ENCODE data around the gene TUBGCP2.
"Not testable (repeated sequence)": the region's sequence is repeated elsewhere in the genome, so short reads cannot be mapped to it uniquely, and the experiment has no call there.

TUBGCP2 gene

GRCh38 chr10:133277277-133277992 is 31.2 kb downstream of the TUBGCP2 start:
- no peak for DNase-seq

GRCh38 chr10:133276435-133277201 is 32.1 kb downstream of the TUBGCP2 start, which contains the start of gene ADAM8:
TSS of gene ADAM8 (minus strand) at chr10:133276868. CDS start at chr10:133276817, 51 bp downstream.
- peak; percentile 59 for DNase-seq

- DNase-seq: no peak
Observed at GRCh38 chr10:133276100-133276434, 32.6 kb downstream of the TUBGCP2 start.

GRCh38 chr10:133275684-133276092 is 33.0 kb downstream of the TUBGCP2 start:
- peak; percentile 48 for DNase-seq

GRCh38 chr10:133274751-133275683 is 33.7 kb downstream of the TUBGCP2 start:
- peak; percentile 71 for DNase-seq

- no peak for DNase-seq
Observed at GRCh38 chr10:133273534-133274143, 35.0 kb downstream of the TUBGCP2 start.

- DNase-seq: no peak
Observed at GRCh38 chr10:133272964-133273420, 35.7 kb downstream of the TUBGCP2 start.

GRCh38 chr10:133272301-133272963 is 36.2 kb downstream of the TUBGCP2 start:
- no peak for DNase-seq

GRCh38 chr10:133271521-133272300 is 37.0 kb downstream of the TUBGCP2 start:
- no peak for DNase-seq

GRCh38 chr10:133270773-133271297 is 37.8 kb downstream of the TUBGCP2 start:
- no peak for DNase-seq

GRCh38 chr10:133270204-133270603 is 38.5 kb downstream of the TUBGCP2 start:
- no peak for DNase-seq

- DNase-seq: no peak
Observed at GRCh38 chr10:133269367-133269766, 39.3 kb downstream of the TUBGCP2 start.

- DNase-seq: no peak
Observed at GRCh38 chr10:133268532-133268931, 40.1 kb downstream of the TUBGCP2 start.

GRCh38 chr10:133267829-133268228 is 40.8 kb downstream of the TUBGCP2 start:
- DNase-seq: no peak

GRCh38 chr10:133267293-133267692 is 41.4 kb downstream of the TUBGCP2 start:
- no peak for DNase-seq

GRCh38 chr10:133266056-133266795 is 42.4 kb downstream of the TUBGCP2 start:
- no peak for DNase-seq

- not testable (repeated sequence) for DNase-seq
Observed at GRCh38 chr10:133265052-133265451, 43.6 kb downstream of the TUBGCP2 start.

GRCh38 chr10:133264461-133264860 is 44.2 kb downstream of the TUBGCP2 start:
- DNase-seq: peak; percentile 48

- DNase-seq: no peak
Observed at GRCh38 chr10:133263674-133264073, 45.0 kb downstream of the TUBGCP2 start.

GRCh38 chr10:133262696-133263095 is 46.0 kb downstream of the TUBGCP2 start:
- DNase-seq: no peak

Measured in activated gamma-delta T cell treated with Interleukin-2 at 50 U/mL for 16 hours (primary cell).